ENCODE data around the gene CTNNA2.

CTNNA2 gene

DNA sequence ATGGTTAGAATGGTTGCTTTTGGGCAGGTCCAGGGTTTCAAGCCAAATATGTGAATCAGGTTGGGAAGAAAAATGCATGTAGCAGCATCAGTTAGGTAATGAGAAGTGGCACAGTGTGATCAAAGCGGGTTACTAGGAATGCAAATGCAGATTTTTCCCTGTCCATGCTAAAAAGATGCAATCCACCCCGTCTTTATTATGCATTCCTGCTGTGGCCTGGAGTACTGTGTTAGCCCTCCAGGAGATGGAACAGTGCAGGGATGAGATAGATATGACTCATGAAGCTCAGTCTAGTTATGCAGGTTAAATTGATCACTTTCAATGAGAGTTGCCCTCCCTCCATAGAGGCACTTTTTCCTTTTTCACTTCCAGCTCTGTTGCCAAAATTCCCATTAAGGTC is 283.8 kb downstream of the CTNNA2 start:
- no peak for DNase-seq

DNA sequence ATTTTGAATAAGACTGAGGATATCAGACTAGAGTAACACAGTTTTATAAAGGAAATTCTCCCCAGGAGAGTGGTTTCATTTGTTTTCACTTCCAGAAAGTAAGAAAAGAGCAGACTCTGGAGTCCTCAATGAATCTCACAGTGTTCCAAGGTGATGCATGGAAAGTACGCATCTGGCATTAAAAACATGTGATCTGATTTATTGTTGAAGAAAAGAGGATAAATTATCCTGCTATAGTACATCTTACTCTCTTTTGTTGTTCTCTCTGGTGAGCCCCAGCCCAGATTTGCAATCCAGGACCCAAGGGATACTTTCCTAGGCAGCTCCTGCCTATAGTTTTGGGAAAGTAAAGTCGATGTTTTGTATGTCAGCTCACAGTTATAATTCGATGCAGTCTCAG is 285.9 kb downstream of the CTNNA2 start:
- no peak for DNase-seq

DNA sequence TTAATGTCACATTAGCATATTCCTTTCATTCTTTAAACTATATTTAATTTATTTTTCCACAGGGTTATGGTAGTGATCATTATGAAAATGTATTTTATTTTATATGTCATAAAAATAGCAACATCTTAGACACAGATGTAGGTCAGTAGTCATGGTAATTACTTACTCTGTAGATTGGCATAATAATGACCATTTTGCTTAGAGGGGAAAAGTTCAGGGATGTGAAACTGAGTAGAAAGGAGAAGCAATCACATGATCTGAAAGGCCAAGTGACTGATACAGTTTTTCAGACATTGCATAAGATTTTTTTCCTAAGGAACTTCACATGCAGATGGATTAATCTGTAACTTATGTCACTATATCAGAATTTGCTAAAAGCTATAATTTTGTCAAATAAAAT is 286.9 kb downstream of the CTNNA2 start:
- no peak for DNase-seq

DNA sequence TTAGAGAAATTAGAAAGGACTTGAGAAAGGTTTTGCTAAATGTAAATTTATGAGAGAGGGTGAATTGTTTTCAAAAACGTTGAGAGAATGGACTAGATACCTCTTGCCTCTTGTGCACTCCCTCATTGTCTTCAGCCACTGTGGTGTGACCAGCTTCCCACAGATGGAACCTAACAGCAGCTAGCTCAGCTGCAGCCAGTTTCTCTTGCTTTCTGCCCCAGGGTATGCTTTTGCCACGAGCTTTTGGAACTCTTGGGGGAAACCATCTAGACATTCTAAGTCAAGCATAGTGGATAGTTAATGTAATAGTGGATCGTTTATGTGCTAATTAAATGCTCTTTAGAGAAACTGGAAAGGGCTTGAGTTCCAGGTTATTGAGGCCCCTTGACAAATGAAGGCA is 288.2 kb downstream of the CTNNA2 start:
- DNase-seq, result no peak

DNA sequence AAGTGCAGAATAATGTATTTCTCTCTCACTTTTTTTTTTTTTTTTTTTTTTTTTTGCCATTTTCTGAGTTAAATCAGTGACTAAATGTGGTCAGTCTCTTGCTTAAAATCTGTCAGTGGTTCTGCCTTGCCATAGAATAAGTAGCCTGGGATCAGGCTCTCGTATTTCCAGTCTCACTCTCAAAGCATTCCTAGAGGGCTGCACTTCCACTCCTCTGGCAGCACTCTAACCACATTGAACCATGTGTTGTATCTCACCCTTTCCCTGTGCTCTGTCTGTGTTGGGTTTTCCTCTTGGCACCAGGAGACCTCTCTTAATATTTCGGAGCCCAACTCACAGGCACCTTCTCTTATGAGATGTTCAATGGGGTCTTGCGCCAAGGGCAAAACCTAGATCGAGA is 304.4 kb downstream of the CTNNA2 start:
- DNase-seq, result no peak

DNA sequence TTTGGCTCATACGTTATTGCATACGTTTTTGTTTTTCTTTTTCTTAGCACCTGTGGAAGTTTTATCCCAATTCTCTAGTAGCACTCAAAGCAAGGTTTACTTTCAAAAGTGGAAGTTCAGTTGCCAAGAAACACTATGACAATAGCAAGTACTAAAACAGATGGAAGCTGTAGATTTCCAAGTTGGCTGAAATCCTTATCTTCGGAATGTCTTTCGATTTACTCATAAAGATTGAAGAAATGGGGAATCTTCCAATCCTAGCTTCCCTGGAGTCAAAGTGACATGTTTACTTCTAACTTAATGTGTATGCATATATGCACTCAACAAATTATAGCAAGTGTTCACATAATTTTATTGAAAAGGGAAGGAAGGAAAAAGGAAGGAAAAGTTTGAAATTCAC is 307.4 kb downstream of the CTNNA2 start:
- DNase-seq, result no peak

DNA sequence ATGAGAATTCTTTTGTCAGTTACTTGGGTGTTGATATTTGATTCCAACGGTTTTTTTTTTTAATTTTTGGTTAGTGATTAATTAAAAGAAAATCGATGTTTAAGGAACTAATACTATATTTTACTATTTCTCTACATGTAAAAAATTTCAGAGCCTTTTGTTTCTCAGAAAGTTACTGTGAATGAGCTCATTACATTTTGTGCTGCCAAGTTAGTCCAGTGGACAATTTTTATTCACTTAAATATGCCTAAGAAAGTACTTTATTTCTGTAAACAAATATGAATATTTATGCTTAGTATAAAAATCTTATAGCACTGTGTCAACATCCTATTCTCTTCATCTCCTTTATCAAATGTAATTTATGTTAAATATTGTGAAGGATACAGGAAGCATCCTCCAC is 309.3 kb downstream of the CTNNA2 start:
- no peak for DNase-seq

DNA sequence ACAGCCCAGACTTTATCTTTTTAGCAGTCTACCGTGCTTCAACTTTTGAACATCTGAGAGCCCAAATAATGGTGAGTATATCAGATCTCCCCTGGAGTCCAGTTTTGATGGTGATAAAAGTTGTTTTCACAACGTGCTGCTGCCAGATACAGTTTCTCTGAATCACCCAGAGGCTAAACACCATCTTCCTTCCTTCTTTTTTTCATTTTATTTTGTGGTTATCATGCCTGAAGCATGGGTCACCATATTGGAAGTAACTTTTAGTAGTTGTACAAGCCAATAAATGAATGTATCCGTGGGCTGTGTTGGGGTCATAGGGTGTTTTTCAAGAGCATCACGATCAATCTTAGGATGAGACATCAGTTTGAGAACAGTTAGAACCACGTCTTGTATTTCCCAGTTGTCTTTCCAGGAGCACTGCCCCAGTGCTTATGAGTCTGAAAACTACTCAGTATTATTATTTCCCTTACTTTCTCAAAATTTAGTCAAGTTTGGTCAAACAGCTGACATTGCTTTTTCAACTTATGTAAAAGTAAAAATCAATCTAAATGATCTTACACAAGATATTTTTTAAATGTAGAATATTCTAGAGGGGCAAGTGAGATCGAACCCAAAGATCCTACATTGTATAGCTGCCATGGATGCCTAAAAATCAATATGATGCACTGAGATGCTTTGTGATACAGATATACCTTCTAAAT is 311.4 kb downstream of the CTNNA2 start:
- no peak for DNase-seq

DNA sequence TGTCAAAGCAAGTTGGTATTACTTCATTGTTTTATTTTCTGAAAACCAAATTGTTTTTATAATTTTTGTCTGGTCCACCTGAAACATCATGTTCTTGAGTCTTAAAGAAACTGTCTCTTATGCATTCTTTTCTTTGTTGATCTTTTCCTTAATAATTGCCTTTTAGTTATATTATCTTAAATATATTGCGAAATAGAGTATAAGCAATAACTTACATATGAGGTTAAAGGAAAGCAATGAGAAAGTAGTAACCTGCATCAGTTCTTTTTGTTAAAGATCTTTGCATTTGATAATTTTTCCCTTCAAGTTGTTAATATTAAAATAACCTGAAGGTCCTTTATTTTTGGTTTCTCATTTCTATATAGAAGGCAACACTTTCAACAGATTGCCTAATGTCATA is 315.0 kb downstream of the CTNNA2 start:
- DNase-seq, result no peak

DNA sequence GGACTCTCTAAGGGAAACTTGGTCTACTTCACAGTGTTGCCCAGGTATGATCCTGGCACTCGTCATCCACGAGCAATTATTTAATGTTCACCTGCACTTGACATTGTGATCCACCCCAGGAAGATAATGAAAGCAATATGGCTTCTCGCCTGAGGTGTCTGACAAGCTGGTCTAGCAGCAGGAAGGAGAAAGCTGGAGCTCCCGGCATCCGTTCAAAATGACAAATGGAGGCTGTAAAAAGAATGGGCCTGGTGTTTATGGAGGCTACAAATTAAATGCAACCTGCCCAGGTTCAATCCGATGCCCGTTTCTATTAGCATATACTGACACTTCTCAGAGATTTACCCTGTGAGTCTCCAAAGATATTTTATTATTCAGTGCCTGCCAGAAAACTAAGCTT is 317.6 kb downstream of the CTNNA2 start:
- no peak for DNase-seq

DNA sequence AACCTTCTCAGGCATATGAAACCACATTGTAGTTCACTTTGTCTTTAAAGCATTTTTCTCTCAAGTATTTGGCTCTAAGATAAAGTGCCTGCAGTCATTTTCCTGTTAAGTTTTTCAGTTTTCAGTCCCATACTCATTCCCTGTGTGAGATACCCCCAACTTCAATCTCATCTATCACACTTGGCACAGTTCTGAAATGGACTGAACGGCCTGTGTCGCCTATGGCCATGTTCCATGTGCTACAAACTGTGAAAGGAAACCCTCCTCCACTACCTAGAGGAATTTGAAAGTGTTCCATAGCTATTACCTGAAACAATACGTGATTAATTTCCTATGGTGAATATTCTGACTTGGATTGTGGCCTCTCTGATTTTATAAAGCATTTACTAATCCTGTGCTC is 319.1 kb downstream of the CTNNA2 start:
- no peak for DNase-seq

DNA sequence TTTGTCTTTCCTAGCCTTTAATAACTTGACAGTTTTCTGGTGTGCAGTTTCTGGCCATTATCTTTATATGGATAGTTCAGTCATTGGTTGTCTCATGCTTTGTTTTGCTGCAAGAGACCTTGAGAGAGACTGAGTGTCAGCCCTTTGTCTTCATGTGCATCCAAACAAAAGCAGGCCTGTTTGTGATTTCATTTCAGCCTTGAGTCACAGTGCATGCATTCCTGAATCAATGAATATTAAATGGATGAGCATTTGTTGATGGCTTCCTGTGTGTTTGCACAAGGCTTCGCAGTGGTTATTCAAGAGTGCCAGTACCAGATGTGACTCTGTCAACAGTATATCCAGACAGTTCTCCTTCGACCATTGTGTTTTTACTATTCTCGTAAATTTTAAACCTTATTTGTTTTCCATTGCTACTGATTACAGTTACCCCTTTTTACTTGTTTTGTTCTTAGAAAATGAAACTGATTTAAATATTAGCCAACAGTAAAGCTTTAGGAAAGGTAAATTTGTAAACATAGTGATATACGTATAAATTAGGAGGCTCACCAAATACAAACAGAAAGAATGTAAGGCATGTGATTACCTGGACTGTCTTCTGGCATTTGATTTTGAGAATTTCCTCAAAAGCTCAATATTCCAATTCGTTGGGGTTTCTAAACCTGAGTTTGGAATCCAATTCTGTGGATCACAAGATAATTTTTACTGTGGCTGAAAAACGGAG is 319.8 kb downstream of the CTNNA2 start:
- DNase-seq, result no peak

DNA sequence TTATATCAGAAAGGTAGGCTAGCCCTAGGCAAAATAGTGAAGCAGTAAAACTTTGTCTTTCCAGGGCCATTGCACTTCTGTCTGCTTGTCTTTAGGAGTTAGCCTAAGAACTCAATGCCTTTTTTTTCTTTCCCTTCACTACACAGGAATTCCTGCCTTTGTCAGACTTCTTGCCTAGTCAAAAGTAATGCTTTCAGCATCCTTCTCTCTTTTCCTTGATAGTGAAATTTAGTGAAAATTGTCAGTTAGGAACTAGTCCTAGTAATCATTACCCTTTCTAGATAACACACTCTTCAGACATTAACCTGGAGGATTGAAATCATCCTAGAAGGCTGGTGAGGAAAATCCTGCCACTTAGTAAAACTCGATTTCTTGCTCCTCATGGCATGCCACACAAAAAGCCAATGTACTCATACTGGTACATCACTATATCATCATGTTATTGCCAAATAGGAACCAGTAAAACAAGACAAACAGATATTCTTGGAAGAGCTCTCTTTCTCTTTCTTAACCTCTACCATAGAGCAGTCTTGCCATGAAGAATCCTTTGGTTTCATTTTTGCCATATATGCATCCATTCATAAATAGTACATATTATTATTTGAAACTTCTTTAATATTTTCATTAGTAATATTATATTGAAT is 320.5 kb downstream of the CTNNA2 start:
- DNase-seq, result no peak

DNA sequence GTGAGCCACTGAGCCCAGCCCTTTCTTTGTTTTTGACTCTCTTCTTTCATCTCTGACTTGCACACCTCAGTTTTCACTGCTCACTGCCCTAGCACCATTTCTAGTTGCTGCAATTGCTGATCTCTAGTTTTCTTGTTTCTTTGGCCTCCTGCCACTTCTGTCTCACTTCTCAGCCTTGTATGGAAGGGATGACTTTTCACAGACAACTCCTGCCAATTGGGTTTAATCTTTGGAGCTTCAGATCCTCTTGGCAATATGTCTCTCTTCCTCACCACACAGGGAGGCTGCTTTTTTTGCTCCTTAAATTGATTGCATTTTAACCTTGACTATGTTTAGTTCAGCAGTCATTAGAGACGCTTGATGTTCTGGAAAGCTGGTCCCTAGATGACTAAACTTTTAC is 323.1 kb downstream of the CTNNA2 start:
- no peak for DNase-seq

DNA sequence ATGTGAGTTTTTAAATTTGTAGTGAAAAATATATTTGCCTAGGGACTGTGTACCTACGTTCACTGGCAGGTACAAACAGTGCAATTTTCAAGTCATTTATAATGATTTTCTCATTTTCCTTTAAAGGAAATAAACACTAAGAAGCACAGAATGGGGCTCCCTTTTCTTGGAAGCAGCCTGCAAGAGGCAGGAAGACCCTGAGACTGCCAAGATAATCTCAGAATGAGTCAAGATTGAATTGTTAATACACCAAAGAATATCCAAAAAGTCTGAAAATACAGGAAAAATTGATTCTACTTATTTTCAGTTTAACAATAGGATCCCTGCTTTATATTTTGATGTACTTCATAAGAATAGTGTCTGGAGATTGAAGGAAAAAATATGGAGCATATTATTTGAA is 331.2 kb downstream of the CTNNA2 start:
- no peak for DNase-seq

DNA sequence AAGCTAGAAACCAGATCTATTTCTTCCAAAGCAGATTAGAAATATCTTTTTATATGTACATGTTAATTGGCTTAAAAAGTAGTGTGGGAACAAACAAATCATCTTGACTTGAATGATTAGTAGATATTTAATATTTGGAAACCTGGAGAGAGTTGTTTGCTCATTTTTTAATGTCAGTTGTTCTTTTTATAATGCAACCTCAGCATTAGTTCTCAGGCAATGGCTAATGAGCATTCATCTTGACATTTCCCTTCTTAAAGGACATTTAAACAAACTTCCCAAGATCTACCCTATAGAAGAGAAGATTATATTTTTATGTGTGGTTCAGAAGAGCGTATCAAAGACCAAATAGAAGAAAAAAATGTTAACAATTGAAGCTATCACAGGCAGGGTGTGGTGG is 334.0 kb downstream of the CTNNA2 start:
- no peak for DNase-seq

DNA sequence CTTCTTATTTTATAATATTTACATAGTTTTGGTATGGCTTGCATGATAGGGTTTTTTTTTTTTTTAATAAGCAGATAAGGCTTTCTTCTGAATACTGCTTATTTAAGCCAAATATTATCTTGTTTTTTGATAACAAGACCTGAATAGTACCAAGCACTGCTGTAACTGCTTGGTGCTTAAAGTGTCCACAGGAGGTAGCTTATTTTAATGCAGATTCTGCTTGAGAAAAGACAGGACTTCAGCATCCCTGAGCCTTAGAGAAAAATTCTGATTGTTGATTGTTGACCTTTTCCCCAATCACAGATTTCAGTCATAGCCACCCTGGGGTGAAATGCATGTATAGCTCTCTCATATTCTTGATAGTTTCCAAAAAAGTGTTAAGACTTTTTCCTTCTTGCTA is 336.4 kb downstream of the CTNNA2 start:
- DNase-seq, result no peak

DNA sequence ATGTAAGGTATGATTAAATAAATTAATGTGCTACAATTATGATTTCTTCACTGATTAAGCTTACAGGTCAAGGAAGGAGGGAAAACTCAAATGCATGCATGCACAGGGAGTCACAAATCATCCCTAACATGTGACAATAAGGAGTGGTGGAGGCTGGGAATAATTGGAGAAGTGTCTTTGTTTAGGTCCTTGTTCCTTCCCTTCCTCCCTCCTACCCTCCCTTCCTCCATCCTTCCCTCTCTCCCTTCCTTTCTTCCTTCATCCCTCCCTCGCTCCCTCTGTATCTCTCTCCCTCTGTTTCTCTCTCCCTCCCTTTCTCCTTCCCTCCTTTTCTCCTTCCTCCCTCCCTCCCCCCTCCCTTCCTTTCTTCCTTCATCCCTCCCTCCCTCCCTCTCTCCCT is 337.1 kb downstream of the CTNNA2 start:
- no peak for DNase-seq

DNA sequence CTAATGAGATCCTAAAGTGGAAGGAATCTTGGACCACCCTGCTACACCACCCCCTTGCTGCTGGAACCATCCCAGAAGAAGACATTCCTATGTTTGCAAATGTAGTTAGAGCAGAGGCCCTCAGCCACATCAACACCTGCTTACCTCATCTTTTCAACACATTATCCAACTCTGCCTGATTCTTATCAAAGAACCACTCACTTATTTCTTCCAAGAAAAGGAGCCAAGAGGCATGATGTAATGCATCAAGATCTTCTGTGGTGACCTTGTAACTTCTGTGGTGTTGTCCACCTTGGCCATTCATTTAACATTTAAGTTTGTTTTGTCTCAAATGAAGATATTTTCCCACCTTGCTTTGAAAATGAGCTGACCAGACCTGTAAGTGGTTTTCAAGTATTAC is 338.1 kb downstream of the CTNNA2 start:
- DNase-seq, result no peak

DNA sequence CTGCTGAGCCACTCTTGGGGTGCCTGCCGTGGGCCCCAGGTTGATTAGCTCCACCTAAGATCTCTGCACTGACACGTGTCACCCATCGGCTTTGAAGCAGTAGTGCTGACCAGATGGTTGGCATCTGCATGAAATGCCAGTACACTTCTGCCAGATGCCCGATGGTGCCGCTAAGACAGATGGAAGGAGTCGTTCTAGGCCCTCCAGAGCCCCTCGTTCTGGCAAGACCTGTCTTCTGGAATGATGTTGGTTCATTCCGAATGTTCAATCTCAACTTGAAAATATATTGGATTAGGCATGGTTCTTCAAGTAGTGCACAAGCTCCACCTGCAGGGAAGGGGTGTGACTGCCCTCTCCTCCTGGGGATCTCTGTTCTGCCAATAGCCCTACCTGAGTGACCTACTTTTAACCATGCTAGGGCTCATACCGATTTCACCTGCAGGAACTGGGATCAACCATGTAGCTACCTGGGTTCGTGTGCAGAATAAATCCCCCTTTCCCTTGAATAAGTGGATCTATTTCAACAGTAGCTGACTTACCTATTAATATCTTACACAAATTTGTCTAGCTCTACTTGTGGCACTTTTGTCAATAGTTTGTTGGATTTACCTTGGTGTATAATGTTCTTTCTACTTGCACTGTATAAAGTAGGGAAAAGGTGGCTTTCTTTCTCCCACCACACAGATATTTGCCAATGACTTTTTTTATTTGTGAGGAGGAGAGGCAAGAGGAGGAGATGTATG is 342.6 kb downstream of the CTNNA2 start:
- no peak for DNase-seq

DNA sequence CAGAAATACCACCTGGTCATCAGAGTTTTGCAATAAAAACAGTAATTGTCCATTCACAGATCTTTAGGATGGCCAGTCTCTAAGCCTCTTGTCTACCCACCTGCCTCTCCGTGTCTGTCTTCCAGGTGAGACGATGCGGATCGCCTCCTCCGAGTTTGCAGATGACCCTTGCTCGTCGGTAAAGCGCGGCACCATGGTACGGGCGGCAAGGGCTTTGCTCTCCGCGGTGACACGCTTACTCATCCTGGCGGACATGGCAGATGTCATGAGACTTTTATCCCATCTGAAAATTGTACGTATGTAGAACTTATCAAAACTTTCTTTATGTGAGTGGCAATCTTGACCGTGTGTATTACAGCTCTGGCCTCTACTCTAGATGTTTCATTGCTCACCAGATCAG is 345.0 kb downstream of the CTNNA2 start:
- DNase-seq, result no peak

DNA sequence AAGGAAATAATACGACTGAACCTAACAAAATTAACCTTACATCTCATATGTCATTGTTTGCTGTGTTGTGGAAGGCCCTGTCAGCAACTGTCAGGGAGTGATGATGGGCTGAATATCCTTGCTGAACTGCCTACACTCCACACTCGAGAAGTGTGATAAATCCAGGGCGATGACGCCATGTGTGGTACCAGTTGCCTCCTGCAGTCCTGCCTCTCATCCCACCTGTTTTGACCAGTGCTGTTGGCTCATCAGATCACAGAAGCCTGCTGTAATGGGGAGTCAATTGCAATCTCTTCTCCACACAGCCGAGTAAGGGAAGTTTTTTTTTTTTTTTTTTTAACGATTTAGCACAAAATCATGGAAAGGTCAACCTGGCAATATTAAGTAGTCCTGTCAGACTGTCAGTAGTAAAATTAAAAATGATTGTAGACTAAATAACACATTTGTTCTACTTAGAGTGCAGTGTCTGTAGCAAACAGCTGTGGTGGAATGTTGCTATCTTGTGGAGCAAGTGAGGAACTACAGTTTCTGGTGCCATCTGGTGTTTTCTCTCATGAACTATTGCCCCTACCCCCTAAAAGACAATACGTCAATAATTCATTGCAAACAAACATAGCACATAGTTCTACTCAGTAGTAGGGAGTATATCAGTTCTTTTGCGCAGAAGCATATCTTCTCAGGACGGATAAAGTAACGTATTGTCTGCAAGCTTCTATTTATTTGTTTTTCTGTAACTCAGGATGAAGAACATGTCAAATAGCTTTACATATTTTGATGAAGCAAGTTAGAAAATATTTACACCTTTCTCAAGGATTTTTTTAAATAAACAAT is 347.6 kb downstream of the CTNNA2 start:
- no peak for DNase-seq

DNA sequence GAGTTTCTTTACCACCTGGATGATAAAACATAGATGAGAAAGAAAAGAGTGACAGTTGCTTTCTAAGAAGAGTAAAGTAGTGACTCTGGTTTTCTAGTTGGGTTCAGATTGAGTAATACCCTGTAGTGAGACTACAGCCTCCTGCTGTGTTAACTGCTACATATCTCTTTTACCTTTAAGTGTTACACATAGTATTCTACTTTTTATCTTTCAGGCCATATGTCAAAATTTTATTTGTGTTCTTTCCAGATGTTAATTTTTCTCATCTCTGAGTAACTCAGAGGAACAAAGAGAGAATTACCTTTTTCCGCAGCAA is 348.2 kb downstream of the CTNNA2 start:
- no peak for DNase-seq

Data from NCI-H146 (cell line).